Measurements from ENCODE around the gene KCNK3. TPM values are rescaled to one million over a fixed set of nuclear protein-coding genes. Genes with fewer than 3 reads are reported as not detected.

The KCNK3 gene
- total and polyA plus RNA-seq, 9 donors, result 0.76 to 78.2 (median 2.1) TPM

DNA sequence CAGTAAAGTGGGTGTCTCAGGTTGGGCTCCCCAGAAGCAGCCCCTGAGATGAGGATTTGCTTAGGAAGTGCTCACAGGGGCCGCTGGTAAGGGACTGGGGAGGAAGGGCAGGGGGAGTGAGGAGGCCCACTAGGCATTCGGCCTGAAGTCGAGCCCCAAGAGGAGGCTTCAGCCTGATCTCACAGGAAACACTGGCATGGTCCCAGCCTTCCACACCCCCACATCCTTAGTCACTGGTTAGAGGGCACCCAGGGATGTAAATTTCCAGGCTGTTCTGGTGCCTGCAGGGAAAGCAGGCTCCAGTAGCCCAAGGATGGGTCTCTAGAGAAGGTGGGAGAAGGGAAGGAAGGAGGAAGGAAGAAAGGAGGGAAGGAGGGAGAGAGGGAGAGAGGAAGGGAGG lies 22.4 kb upstream of the KCNK3 start:
- no peak for DNase-seq

DNA sequence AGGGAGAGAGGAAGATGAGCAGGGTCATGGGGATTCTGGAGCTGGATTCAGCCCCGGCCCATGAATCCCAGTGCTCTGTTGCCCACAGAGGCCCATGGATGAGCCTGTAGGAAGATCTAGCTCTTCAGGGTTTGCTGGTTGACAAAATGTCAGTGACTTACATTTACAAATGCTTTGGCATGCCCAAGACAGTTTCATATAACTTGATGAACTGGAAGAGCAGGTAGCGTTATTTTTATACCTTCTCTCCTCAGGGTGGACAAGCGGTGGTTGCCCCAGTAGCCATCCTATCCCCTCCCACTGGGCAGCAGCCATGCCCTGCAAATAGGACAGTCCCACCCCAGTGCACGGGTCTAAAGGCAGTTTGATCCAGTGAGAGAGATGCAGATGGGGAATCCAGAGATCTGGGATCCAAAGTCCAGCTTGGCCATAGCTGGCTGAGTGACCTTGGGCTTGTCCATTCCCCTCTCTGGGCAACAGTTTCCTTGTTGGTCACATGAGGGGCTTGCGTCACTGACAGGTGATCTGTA lies 21.5 kb upstream of the KCNK3 start:
- TF ChIP-seq EP300 (IDR thresholded peaks at IDR 0.05) (no peak), POLR2A (IDR thresholded peaks at IDR 0.05) (no peak)
- TF ChIP-seq, protein P1, sequence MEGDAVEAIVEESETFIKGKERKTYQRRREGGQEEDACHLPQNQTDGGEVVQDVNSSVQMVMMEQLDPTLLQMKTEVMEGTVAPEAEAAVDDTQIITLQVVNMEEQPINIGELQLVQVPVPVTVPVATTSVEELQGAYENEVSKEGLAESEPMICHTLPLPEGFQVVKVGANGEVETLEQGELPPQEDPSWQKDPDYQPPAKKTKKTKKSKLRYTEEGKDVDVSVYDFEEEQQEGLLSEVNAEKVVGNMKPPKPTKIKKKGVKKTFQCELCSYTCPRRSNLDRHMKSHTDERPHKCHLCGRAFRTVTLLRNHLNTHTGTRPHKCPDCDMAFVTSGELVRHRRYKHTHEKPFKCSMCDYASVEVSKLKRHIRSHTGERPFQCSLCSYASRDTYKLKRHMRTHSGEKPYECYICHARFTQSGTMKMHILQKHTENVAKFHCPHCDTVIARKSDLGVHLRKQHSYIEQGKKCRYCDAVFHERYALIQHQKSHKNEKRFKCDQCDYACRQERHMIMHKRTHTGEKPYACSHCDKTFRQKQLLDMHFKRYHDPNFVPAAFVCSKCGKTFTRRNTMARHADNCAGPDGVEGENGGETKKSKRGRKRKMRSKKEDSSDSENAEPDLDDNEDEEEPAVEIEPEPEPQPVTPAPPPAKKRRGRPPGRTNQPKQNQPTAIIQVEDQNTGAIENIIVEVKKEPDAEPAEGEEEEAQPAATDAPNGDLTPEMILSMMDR (IDR thresholded peaks at IDR 0.05), result no peak
- H3K27ac ChIP-seq, result no peak overlapping the region
- H3K4me3 ChIP-seq, result no peak overlapping the region
- 85 to 94% (median 87%) methylated on average over 5 of the region's 5 CpGs for WGBS, 3 donors
- no peaks in the 10 kb centered on the region for H3K9me3 ChIP-seq
- intact Hi-C loops (cut with DNase I), result no loop called here
- H3K4me1 ChIP-seq (ENCODE audit: insufficient read depth), result no peaks in the 10 kb centered on the region
- H3K27me3 ChIP-seq, result no peaks in the 10 kb centered on the region
- H3K36me3 ChIP-seq, result no peaks in the 10 kb centered on the region
- no peak for DNase-seq

More for the DNA sequence above, 22.4 kb upstream of the KCNK3 start:
- no peak overlapping the region for H3K4me3 ChIP-seq
- H3K4me1 ChIP-seq (ENCODE audit: insufficient read depth), result no peaks in the 10 kb centered on the region
- no peak overlapping the region for H3K27ac ChIP-seq
- H3K27me3 ChIP-seq, result no peaks in the 10 kb centered on the region
- TF ChIP-seq, protein P1 (IDR thresholded peaks at IDR 0.05), result no peak
- TF ChIP-seq POLR2A (IDR thresholded peaks at IDR 0.05), result no peak
- H3K9me3 ChIP-seq, result no peaks in the 10 kb centered on the region
- intact Hi-C loops (cut with DNase I), result no loop called here
- H3K36me3 ChIP-seq, result no peaks in the 10 kb centered on the region
- WGBS, 3 donors, result 16 to 27% (median 23%) methylated on average over 3 of the region's 3 CpGs

- H3K36me3 ChIP-seq, result no peaks in the 10 kb centered on the region
- H3K27ac ChIP-seq, result no peak overlapping the region
- no peak for DNase-seq
- H3K9me3 ChIP-seq, result no peaks in the 10 kb centered on the region
- intact Hi-C loops (cut with DNase I), result no loop called here
- no peak overlapping the region for H3K4me3 ChIP-seq
- no peaks in the 10 kb centered on the region for H3K4me1 ChIP-seq (ENCODE audit: insufficient read depth)
- TF ChIP-seq, protein P1 (IDR thresholded peaks at IDR 0.05), result no peak
- TF ChIP-seq EP300 (IDR thresholded peaks at IDR 0.05), result no peak
- no peak for TF ChIP-seq POLR2A (IDR thresholded peaks at IDR 0.05)
- WGBS, 3 donors, result 78 to 87% (median 79%) methylated on average over 5 of the region's 5 CpGs
- H3K27me3 ChIP-seq, result no peaks in the 10 kb centered on the region
Observed at GRCh38 chr2:26671691-26672090, 20.8 kb upstream of the KCNK3 start.

- H3K27me3 ChIP-seq, result no peaks in the 10 kb centered on the region
- H3K9me3 ChIP-seq, result no peaks in the 10 kb centered on the region
- WGBS, 3 donors, result 56 to 66% (median 59%) methylated on average over 11 of the region's 11 CpGs
- DNase-seq, result no peak
- no peaks in the 10 kb centered on the region for H3K4me1 ChIP-seq (ENCODE audit: insufficient read depth)
- no peak overlapping the region for H3K27ac ChIP-seq
- intact Hi-C loops (cut with DNase I), result no loop called here
- no peak overlapping the region for H3K4me3 ChIP-seq
- TF ChIP-seq POLR2A (IDR thresholded peaks at IDR 0.05) (no peak), EP300 (IDR thresholded peaks at IDR 0.05) (no peak)
- TF ChIP-seq, protein P1 (IDR thresholded peaks at IDR 0.05), result no peak
- H3K36me3 ChIP-seq, result no peaks in the 10 kb centered on the region
Observed at GRCh38 chr2:26672112-26672817, 20.3 kb upstream of the KCNK3 start.

All from ovary (tissue), 9 donors.